ENCODE measurements around the gene RPP30.

Gene RPP30

DNA sequence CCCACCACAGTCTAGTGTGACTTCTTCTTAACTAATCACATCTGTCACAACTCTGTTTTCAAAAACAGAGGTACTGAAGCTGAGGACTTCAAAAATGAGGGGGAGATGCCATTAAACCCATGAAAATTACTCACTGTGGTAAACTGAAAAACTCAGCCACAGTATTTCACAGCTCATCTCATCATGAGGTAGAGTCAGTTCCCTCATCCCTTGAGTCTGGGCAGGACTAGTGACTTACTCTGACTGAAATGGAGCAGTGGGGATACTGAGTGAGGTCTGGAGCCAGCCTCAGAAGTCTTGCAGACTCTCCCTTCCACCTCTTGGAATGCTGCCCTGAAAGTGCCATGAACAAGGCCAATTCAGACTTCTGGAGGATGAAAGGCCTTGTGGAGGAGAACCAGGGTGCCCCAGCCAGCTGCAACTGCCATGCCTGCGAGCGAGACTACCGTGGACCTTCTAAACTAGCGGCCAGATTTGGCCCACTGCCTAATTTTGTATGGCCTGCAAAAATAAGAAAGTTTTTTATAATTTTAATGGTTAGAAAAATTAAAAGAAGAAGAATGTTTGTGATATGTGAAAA lies 73.8 kb downstream of the RPP30 start:
- DNase-seq, result no peak
- no peak overlapping the region for H3K27ac Mint-ChIP-seq
- peaks cover 8% of the 10 kb centered on the region for H3K27me3 Mint-ChIP-seq (ENCODE audit: low read depth, poor library complexity)
- peaks cover 5% of the 10 kb centered on the region for H3K4me1 Mint-ChIP-seq
- no peaks in the 10 kb centered on the region for H3K36me3 Mint-ChIP-seq (ENCODE audit: low read depth)
- TF ChIP-seq, protein P1, sequence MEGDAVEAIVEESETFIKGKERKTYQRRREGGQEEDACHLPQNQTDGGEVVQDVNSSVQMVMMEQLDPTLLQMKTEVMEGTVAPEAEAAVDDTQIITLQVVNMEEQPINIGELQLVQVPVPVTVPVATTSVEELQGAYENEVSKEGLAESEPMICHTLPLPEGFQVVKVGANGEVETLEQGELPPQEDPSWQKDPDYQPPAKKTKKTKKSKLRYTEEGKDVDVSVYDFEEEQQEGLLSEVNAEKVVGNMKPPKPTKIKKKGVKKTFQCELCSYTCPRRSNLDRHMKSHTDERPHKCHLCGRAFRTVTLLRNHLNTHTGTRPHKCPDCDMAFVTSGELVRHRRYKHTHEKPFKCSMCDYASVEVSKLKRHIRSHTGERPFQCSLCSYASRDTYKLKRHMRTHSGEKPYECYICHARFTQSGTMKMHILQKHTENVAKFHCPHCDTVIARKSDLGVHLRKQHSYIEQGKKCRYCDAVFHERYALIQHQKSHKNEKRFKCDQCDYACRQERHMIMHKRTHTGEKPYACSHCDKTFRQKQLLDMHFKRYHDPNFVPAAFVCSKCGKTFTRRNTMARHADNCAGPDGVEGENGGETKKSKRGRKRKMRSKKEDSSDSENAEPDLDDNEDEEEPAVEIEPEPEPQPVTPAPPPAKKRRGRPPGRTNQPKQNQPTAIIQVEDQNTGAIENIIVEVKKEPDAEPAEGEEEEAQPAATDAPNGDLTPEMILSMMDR (IDR thresholded peaks at IDR 0.05), result no peak
- peaks cover 14% of the 10 kb centered on the region for H3K9me3 Mint-ChIP-seq
- H3K4me3 Mint-ChIP-seq, result no peak overlapping the region

DNA sequence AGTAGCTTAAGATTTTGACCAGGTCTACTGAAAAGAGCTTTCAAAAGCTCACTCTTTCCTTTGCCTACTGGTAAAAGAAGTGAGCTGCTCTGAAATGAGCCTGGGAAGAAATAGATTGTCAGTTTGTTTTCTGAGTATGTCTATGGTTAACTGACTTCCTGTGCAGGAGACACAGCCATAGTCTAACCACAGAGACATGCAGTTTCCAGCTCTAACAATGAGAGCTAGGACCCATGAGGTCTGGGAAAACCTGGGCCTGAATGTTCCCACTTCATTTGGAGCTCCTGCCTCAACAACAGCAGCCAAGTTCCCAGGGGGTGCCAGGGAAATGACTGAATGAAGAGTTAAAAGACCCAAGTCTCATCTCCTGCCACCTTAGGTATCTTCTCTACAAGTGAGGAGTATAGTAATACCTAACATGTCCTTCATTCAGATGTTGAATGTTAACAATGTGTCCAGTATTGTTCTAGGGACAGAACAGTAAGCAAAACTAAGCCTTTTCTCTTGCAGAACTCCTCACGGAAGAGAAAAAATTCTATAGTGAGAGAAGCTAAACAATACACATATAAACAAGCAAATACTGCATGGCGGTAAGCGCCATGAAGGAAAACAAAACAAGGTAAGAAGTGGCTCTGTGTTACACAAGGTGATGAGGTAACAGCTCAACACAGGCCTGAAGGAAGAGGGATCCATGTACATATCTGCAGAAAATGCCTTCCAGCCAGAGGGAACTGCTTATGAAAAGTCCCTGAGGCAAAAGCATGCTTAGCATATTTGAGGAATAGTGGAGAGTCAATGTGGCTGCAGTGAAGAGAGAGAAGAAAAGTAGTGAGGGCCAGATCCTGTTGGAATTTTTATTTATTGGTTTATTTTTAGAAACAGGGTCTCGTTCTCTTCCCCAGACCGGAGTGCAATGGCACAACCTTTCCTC lies 75.5 kb downstream of the RPP30 start:
- Mint-ChIP-seq H3K36me3 (ENCODE audit: low read depth) (peaks cover 1% of the 10 kb centered on the region), H3K27ac (no peak overlapping the region), H3K4me1 (peaks cover 5% of the 10 kb centered on the region), H3K9me3 (peaks cover 31% of the 10 kb centered on the region), H3K4me3 (no peak overlapping the region), H3K27me3 (ENCODE audit: low read depth, poor library complexity) (peaks cover 7% of the 10 kb centered on the region)
- DNase-seq, result no peak
- TF ChIP-seq, protein P1 (IDR thresholded peaks at IDR 0.05), result no peak
